Ectodermal cell (in vitro differentiated cells): ENCODE measurements around the gene ATG4D.
"Not testable (repeated sequence)": the region's sequence is repeated elsewhere in the genome, so short reads cannot be mapped to it uniquely, and the experiment has no call there.

ENCODE experiments used
- H3K27ac ChIP-seq: 2 replicates; pipeline ENCODE4 v1.7.0; 2013; ENCODE audit warnings: mild to moderate bottlenecking, low read depth, low read length; ENCODE audit not compliant: insufficient read depth, poor library complexity, severe bottlenecking
- H3K27me3 ChIP-seq: 2 replicates; pipeline ENCODE4 v1.7.0; 2013; ENCODE audit warnings: mild to moderate bottlenecking, low read length; ENCODE audit not compliant: insufficient read depth, control insufficient read depth, poor library complexity, severe bottlenecking
- H3K36me3 ChIP-seq: one replicate; pipeline ENCODE4 v1.7.0; 2013; ENCODE audit warnings: low read length; ENCODE audit not compliant: control insufficient read depth, insufficient read depth
- H3K4me1 ChIP-seq: one replicate; pipeline ENCODE4 v1.7.0; 2013; ENCODE audit warnings: low read length; ENCODE audit not compliant: control insufficient read depth, insufficient read depth
- H3K4me3 ChIP-seq: 2 replicates; pipeline ENCODE4 v1.7.0; 2013; ENCODE audit warnings: low read depth, low read length, control low read depth; ENCODE audit not compliant: insufficient read depth
- H3K9me3 ChIP-seq: 2 replicates; pipeline ENCODE4 v1.7.0; 2013; ENCODE audit warnings: mild to moderate bottlenecking, low read length, moderate library complexity; ENCODE audit not compliant: control insufficient read depth
- whole genome bisulfite sequencing, 2 experiments: methylation state at CpG; one replicate each; pipeline ENCODE4 v1.1.7; 2013; ENCODE audit warnings: missing lambda C conversion rate in 2 of 2; 5-methylcytosine and 5-hydroxymethylcytosine counted together

ATG4D gene

GRCh38 chr19:10565028-10565566, 21.4 kb downstream of the ATG4D start:
- 7 to 9% methylated on average over 10 of the region's 10 CpGs for WGBS, 2 experiments
- H3K27ac ChIP-seq = peak overlapping the region; percentile 58

GRCh38 chr19:10565567-10566407, 22.1 kb downstream of the ATG4D start, which contains the start of gene KRI1:
KRI1 (minus strand) TSS chr19:10566010; CDS start chr19:10565999, 11 bp downstream.
- Histone ChIP-seq H3K27ac (peak within 1 kb of the TSS; percentile 58), H3K4me1 (peaks cover 4% of the 10 kb centered on the region), H3K27me3 (peaks cover 22% of the 10 kb centered on the region), H3K9me3 (no peaks in the 10 kb centered on the region), H3K36me3 (peaks cover 2% of the 10 kb centered on the region), H3K4me3 (peak within 1 kb of the TSS; percentile 79)
- WGBS, 2 experiments = 0 to 1% methylated on average over 94 of the region's 94 CpGs

More at GRCh38 chr19:10565028-10565566, 21.4 kb downstream of the ATG4D start:
- Histone ChIP-seq H3K9me3 (no peaks in the 10 kb centered on the region), H3K4me1 (peaks cover 4% of the 10 kb centered on the region), H3K36me3 (peaks cover 9% of the 10 kb centered on the region), H3K27me3 (peaks cover 22% of the 10 kb centered on the region), H3K4me3 (peak overlapping the region; percentile 79)

- peak overlapping the region; percentile 79 for H3K4me3 ChIP-seq
These were observed 22.6 kb downstream of the ATG4D start for GRCh38 chr19:10566408-10566657.

GRCh38 chr19:10566658-10567410, 23.1 kb downstream of the ATG4D start:
- Histone ChIP-seq H3K9me3 (no peaks in the 10 kb centered on the region), H3K4me1 (peaks cover 4% of the 10 kb centered on the region), H3K27ac (no peak overlapping the region), H3K27me3 (peaks cover 22% of the 10 kb centered on the region), H3K36me3 (no peaks in the 10 kb centered on the region), H3K4me3 (no peak overlapping the region)
- WGBS, 2 experiments = 86 to 87% methylated on average over 19 of the region's 19 CpGs

More at GRCh38 chr19:10566408-10566657, 22.6 kb downstream of the ATG4D start:
- peaks cover 4% of the 10 kb centered on the region for H3K4me1 ChIP-seq
- peaks cover 22% of the 10 kb centered on the region for H3K27me3 ChIP-seq
- no peaks in the 10 kb centered on the region for H3K9me3 ChIP-seq
- no peaks in the 10 kb centered on the region for H3K36me3 ChIP-seq
- 37 to 39% methylated on average over 4 of the region's 4 CpGs for WGBS, 2 experiments
- H3K27ac ChIP-seq = no peak overlapping the region

GRCh38 chr19:10567656-10568055, 24.0 kb downstream of the ATG4D start:
- Histone ChIP-seq H3K27me3 (peaks cover 22% of the 10 kb centered on the region), H3K27ac (no peak overlapping the region), H3K36me3 (no peaks in the 10 kb centered on the region), H3K4me1 (peaks cover 4% of the 10 kb centered on the region), H3K4me3 (peak overlapping the region; percentile 52), H3K9me3 (no peaks in the 10 kb centered on the region)
- 52 to 54% methylated on average over 5 of the region's 5 CpGs for WGBS, 2 experiments

GRCh38 chr19:10568062-10568825, 24.5 kb downstream of the ATG4D start:
- Histone ChIP-seq H3K9me3 (no peaks in the 10 kb centered on the region), H3K27ac (no peak overlapping the region), H3K36me3 (no peaks in the 10 kb centered on the region), H3K27me3 (peaks cover 22% of the 10 kb centered on the region), H3K4me3 (peak overlapping the region; percentile 52), H3K4me1 (peaks cover 4% of the 10 kb centered on the region)
- 2% methylated on average over 58 of the region's 58 CpGs for WGBS, 2 experiments

GRCh38 chr19:10568826-10569651, 25.3 kb downstream of the ATG4D start, which contains the start of gene CDKN2D:
CDKN2D (minus strand) TSS chr19:10568979; CDS start chr19:10568653, 326 bp downstream.
- WGBS, 2 experiments = 0 to 1% methylated on average over 68 to 71 of the region's 71 CpGs
- H3K9me3 ChIP-seq = no peaks in the 10 kb centered on the region
- H3K4me3 ChIP-seq = peak within 1 kb of the TSS; percentile 62
- H3K27me3 ChIP-seq = peaks cover 22% of the 10 kb centered on the region
- H3K4me1 ChIP-seq = peaks cover 4% of the 10 kb centered on the region
- peak within 1 kb of the TSS; percentile 76 for H3K27ac ChIP-seq
- no peaks in the 10 kb centered on the region for H3K36me3 ChIP-seq

- H3K9me3 ChIP-seq, H3K4me3 ChIP-seq, H3K36me3 ChIP-seq, H3K4me1 ChIP-seq, H3K27me3 ChIP-seq, H3K27ac ChIP-seq: not testable (repeated sequence)
- WGBS, 2 experiments = 94 to 96% methylated on average over 6 of the region's 6 CpGs
These were observed 30.1 kb downstream of the ATG4D start for GRCh38 chr19:10573793-10574192.

- no peaks in the 10 kb centered on the region for H3K4me1 ChIP-seq
- H3K4me3 ChIP-seq = no peak overlapping the region
- 92 to 93% methylated on average over 8 of the region's 8 CpGs for WGBS, 2 experiments
- no peaks in the 10 kb centered on the region for H3K9me3 ChIP-seq
- no peak overlapping the region for H3K27ac ChIP-seq
- H3K36me3 ChIP-seq = no peaks in the 10 kb centered on the region
- no peaks in the 10 kb centered on the region for H3K27me3 ChIP-seq
These were observed 30.8 kb downstream of the ATG4D start for GRCh38 chr19:10574462-10574861.
